Neural cell (in vitro differentiated cells): ENCODE data around the gene PRRC2B. TPM values are rescaled to one million over a fixed set of nuclear protein-coding genes. Genes with fewer than 3 reads are reported as not detected.

ENCODE experiments used
- H2AFZ ChIP-seq: fragments of 200-600, 300-800 bp; sonication (generic), shearing (Covaris generic); 2 replicates; pipeline ENCODE4 v1.6.0; 2014; ENCODE audit warnings: low read depth, mild to moderate bottlenecking, antibody characterized with exemption, low read length, moderate library complexity
- H3F3A ChIP-seq: fragments of 200-600 bp; shearing (Covaris generic); 2 replicates; pipeline ENCODE4 v1.6.1; 2016; ENCODE audit warnings: mild to moderate bottlenecking, moderate library complexity, mixed read lengths, antibody characterized with exemption, low read length; ENCODE audit not compliant: insufficient read depth, poor library complexity, severe bottlenecking
- H3K27ac ChIP-seq: fragments of 200-600, 300-800 bp; sonication (generic), shearing (Covaris generic); 2 replicates; pipeline ENCODE4 v1.5.1; 2014; ENCODE audit warnings: mild to moderate bottlenecking, low read length, moderate library complexity
- H3K27me3 ChIP-seq: fragments of 300-800, 200-600 bp; sonication (generic), shearing (Covaris generic); 2 replicates; pipeline ENCODE4 v1.6.0; 2014; ENCODE audit warnings: mild to moderate bottlenecking, low read depth, low read length, moderate library complexity; ENCODE audit not compliant: insufficient read depth
- H3K36me3 ChIP-seq: fragments of 300-800, 200-600 bp; sonication (generic), shearing (Covaris generic); 2 replicates; pipeline ENCODE4 v1.5.1; 2014; ENCODE audit warnings: mild to moderate bottlenecking, antibody characterized with exemption, low read length, moderate library complexity; ENCODE audit not compliant: insufficient read depth
- H3K4me2 ChIP-seq: fragments of 300-800, 200-600 bp; sonication (generic), shearing (Covaris generic); 2 replicates; pipeline ENCODE4 v1.6.0; 2014; ENCODE audit warnings: mild to moderate bottlenecking, low read length
- H3K4me3 ChIP-seq: fragments of 300-800, 200-600 bp; sonication (generic), shearing (Covaris generic); 2 replicates; pipeline ENCODE4 v1.5.1; 2014; ENCODE audit warnings: mild to moderate bottlenecking, low read length, moderate library complexity
- H3K79me2 ChIP-seq: fragments of 200-600 bp; shearing (Covaris generic); replicated peaks from 2 replicates; pipeline ENCODE4 v1.6.0; 2014; ENCODE audit warnings: mild to moderate bottlenecking, low read length, moderate library complexity; ENCODE audit not compliant: insufficient read depth
- H3K9ac ChIP-seq: fragments of 300-800, 200-600 bp; sonication (generic), shearing (Covaris generic); 2 replicates; pipeline ENCODE4 v1.6.1; 2016; ENCODE audit warnings: mild to moderate bottlenecking, low read length, mixed read lengths
- H3K9me2 ChIP-seq: fragments of 200-600 bp; shearing (Covaris generic); 2 replicates; pipeline ENCODE4 v1.6.1; 2016; ENCODE audit warnings: mild to moderate bottlenecking, low read length, mixed read lengths; ENCODE audit not compliant: insufficient read depth
- H3K9me3 ChIP-seq: fragments of 200-600, 300-800 bp; sonication (generic), shearing (Covaris generic); 2 replicates; pipeline ENCODE4 v1.6.1; 2016; ENCODE audit warnings: mild to moderate bottlenecking, mixed run types, low read length, moderate library complexity, mixed read lengths
- H4K20me1 ChIP-seq: fragments of 200-600 bp; shearing (Covaris generic); 2 replicates; pipeline ENCODE4 v1.6.1; 2016; ENCODE audit warnings: mild to moderate bottlenecking, mixed run types; ENCODE audit not compliant: insufficient read depth
- CTCF ChIP-seq: fragments of 450-650 bp; IDR thresholded peaks from 2 replicates; pipeline ENCODE4 v1.5.1; 2014; ENCODE audit warnings: antibody characterized with exemption, mild to moderate bottlenecking, moderate library complexity; ENCODE audit not compliant: poor library complexity, severe bottlenecking
- EP300 ChIP-seq: fragments of 450-650 bp; conservative IDR thresholded peaks from 2 replicates; pipeline ENCODE4 v1.6.1; 2014; ENCODE audit warnings: antibody characterized with exemption, mild to moderate bottlenecking, moderate library complexity; ENCODE audit not compliant: poor library complexity, severe bottlenecking
- EZH2 ChIP-seq: fragments of 200-600, 300-800 bp; shearing (Covaris generic), sonication (generic); IDR thresholded peaks from 2 replicates; pipeline ENCODE4 v1.6.1; 2014; ENCODE audit warnings: antibody characterized with exemption, low read length, borderline replicate concordance, mild to moderate bottlenecking; ENCODE audit not compliant: insufficient read depth, poor library complexity, severe bottlenecking
- MXI1 ChIP-seq: fragments of 450-650 bp; conservative IDR thresholded peaks from 2 replicates; pipeline ENCODE4 v1.6.1; 2014; ENCODE audit warnings: antibody characterized with exemption, mild to moderate bottlenecking; ENCODE audit not compliant: poor library complexity, severe bottlenecking
- POLR2AphosphoS5 ChIP-seq: IDR thresholded peaks from 2 replicates; pipeline ENCODE4 v1.6.1; 2012
- RAD21 ChIP-seq: fragments of 450-650 bp; conservative IDR thresholded peaks from 2 replicates; pipeline ENCODE4 v1.6.1; 2014; ENCODE audit warnings: antibody characterized with exemption, mild to moderate bottlenecking, moderate library complexity
- SMC3 ChIP-seq: fragments of 450-650 bp; conservative IDR thresholded peaks from 2 replicates; pipeline ENCODE4 v1.6.1; 2014; ENCODE audit warnings: antibody characterized with exemption, mild to moderate bottlenecking, moderate library complexity; ENCODE audit not compliant: poor library complexity
- TAF1 ChIP-seq: IDR thresholded peaks from 2 replicates; pipeline ENCODE4 v1.6.1; 2012; ENCODE audit warnings: low read depth
- polyA plus RNA-seq: library from polyadenylated mRNA; depleted of rRNA; stranded (reverse); fragments of >200 nt; gene quantifications from 2 replicates; pipeline ENCODE4 v1.2.3, GENCODE V29; 2014
- TF ChIP-seq, protein P1 (sequence below): IDR thresholded peaks from 2 replicates; pipeline ENCODE4 v1.6.1; 2012; ENCODE audit warnings: borderline replicate concordance

The PRRC2B gene
- polyA plus RNA-seq, 1 donor from 2014 or later: 89.5 TPM

DNA sequence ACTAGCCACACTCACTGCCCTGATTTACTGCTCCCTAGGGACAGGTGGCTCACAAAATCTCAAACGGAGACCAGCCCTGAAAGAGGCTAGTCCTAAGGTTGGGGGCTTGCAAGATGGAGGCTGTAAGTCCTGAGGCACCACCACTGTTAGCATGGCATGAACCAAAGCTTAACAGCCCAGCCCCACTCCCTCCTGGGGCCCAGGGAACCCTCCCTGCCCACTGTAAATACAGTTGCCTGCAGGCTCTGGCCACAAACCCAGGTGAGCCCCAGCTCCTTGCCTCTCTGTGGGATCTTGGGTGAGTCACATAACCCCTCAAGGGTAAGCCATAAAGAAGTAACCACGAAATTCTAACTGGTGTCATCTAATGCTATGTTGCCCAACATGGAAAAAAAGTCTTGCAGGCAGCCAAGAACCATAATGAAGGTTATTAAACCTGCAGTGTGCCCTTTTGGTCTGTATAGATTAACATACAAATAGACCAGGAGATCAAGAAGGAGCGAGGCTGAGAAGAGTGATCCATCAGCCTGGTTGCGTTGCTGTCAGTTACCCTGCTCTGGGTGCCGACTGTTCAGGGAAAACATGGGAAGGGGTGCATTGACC lies 107.2 kb downstream of the PRRC2B start:
- H3F3A ChIP-seq: no peaks in the 10 kb centered on the region
- H2AFZ ChIP-seq: no peak overlapping the region
- H3K4me3 ChIP-seq: no peak overlapping the region
- no peaks in the 10 kb centered on the region for H3K9me2 ChIP-seq
- H3K4me2 ChIP-seq: no peak overlapping the region
- no peaks in the 10 kb centered on the region for H3K27me3 ChIP-seq
- no peaks in the 10 kb centered on the region for H3K9me3 ChIP-seq
- no peak overlapping the region for H3K9ac ChIP-seq
- no peaks in the 10 kb centered on the region for H4K20me1 ChIP-seq
- no peak for TF ChIP-seq POLR2AphosphoS5
- TF ChIP-seq, protein P1, sequence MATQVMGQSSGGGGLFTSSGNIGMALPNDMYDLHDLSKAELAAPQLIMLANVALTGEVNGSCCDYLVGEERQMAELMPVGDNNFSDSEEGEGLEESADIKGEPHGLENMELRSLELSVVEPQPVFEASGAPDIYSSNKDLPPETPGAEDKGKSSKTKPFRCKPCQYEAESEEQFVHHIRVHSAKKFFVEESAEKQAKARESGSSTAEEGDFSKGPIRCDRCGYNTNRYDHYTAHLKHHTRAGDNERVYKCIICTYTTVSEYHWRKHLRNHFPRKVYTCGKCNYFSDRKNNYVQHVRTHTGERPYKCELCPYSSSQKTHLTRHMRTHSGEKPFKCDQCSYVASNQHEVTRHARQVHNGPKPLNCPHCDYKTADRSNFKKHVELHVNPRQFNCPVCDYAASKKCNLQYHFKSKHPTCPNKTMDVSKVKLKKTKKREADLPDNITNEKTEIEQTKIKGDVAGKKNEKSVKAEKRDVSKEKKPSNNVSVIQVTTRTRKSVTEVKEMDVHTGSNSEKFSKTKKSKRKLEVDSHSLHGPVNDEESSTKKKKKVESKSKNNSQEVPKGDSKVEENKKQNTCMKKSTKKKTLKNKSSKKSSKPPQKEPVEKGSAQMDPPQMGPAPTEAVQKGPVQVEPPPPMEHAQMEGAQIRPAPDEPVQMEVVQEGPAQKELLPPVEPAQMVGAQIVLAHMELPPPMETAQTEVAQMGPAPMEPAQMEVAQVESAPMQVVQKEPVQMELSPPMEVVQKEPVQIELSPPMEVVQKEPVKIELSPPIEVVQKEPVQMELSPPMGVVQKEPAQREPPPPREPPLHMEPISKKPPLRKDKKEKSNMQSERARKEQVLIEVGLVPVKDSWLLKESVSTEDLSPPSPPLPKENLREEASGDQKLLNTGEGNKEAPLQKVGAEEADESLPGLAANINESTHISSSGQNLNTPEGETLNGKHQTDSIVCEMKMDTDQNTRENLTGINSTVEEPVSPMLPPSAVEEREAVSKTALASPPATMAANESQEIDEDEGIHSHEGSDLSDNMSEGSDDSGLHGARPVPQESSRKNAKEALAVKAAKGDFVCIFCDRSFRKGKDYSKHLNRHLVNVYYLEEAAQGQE: no peak
- no peak for TF ChIP-seq CTCF
- H3K27ac ChIP-seq: no peak overlapping the region
- no peaks in the 10 kb centered on the region for H3K36me3 ChIP-seq
- H3K79me2 ChIP-seq: peaks cover 13% of the 10 kb centered on the region

DNA sequence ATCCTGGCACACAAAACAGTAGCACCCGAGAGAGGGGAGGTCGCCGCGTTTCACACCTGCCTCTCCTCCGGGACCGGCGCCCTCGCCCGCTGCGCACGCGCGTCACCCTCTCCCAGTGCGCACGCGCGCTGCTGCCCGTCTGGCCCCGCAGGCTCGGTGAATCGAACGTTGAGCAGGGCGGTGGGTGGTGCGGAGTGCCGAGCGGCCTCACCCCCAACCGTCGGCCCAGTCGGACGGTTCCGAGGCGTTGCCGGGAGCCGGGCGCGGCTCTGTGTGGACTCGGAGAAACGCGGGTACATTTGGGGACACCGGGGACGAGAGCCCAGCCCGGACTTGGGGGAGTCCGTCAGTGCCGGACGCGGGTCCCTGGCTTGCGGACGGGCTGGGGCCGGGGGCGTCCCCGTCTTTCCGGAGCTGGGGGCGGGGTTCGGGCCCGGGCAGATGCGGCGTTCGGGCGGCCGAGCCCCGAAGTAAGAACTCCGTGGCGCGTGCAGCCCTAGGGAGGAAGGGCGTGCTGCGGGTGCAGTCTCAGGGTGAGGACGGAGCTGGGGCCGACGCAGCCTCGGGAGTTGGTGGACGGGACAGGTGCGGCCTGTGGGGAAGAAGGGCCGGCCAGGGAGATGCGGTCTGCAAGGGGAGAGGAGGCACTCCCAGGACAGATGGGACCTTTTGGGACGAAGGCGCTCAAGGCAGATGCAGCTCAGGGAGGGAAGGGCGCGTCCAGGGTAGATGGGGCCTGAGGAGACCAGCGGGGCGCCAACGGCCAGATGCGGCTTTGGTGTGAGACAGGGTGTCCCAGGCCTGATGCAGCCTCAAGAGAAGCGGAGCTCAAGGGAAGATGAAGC lies 109.1 kb downstream of the PRRC2B start, which contains the start of gene POMT1:
TSS of gene POMT1 (plus strand) at position 138 of the 845 bp plus-strand sequence. CDS start 1,301 bp downstream, outside the sequence.
- H3K4me2 ChIP-seq: peak within 1 kb of the TSS; percentile 67
- no peak for TF ChIP-seq EZH2
- peak; percentile 81 for TF ChIP-seq MXI1
- peak; percentile 24 for TF ChIP-seq CTCF
- TF ChIP-seq EP300: peak; percentile 42
- TF ChIP-seq TAF1: peak; percentile 74
- peak; percentile 87 for TF ChIP-seq POLR2AphosphoS5
- no peak for TF ChIP-seq SMC3
- TF ChIP-seq RAD21: peak; percentile 43
- TF ChIP-seq, protein P1: peak; percentile 0
- H2AFZ ChIP-seq: peak within 1 kb of the TSS; percentile 75
- H3K79me2 ChIP-seq: peaks cover 13% of the 10 kb centered on the region
- H3K4me3 ChIP-seq: peak within 1 kb of the TSS; percentile 90
- peak within 1 kb of the TSS; percentile 84 for H3K9ac ChIP-seq
- no peaks in the 10 kb centered on the region for H3K36me3 ChIP-seq
- no peaks in the 10 kb centered on the region for H3F3A ChIP-seq
- no peaks in the 10 kb centered on the region for H3K27me3 ChIP-seq
- H3K27ac ChIP-seq: peak within 1 kb of the TSS; percentile 60
- no peaks in the 10 kb centered on the region for H3K9me3 ChIP-seq
- no peaks in the 10 kb centered on the region for H4K20me1 ChIP-seq
- no peaks in the 10 kb centered on the region for H3K9me2 ChIP-seq
